Peyer's patch (tissue), 4 donors: Measurements from ENCODE around the gene XIRP2. TPM values are rescaled to one million over a fixed set of nuclear protein-coding genes. Genes with fewer than 3 reads are reported as not detected.

Source experiments
- DNase-seq, 3 donors: peaks; one replicate each; pipeline ENCODE4 v3.0.0-alpha.2; 2017 to 2019
- H3K27ac ChIP-seq, 4 donors: fragments of 200-600 bp; sonication (generic); one replicate each; pipeline ENCODE4 v1.5.1; 2016 to 2019
- H3K27me3 ChIP-seq, 2 donors: fragments of 200-600 bp; sonication (generic); one replicate each; pipeline ENCODE4 v1.5.1; 2019
- H3K36me3 ChIP-seq, 3 donors: fragments of 200-600 bp; sonication (generic); one replicate each; pipeline ENCODE4 v1.5.1; 2016 to 2019
- H3K4me1 ChIP-seq, 4 donors: fragments of 200-600 bp; sonication (generic); one replicate each; pipeline ENCODE4 v1.5.1; 2016 to 2019
- H3K4me3 ChIP-seq, 4 donors: fragments of 200-600 bp; sonication (generic); 1 replicate in 3 of 4; 2 replicates in 1 of 4; pipeline ENCODE4 v1.5.1; 2016 to 2019; ENCODE audit warnings: mild to moderate bottlenecking in 1 of 4
- H3K9me3 ChIP-seq, 4 donors: fragments of 200-600 bp; sonication (generic); one replicate each; pipeline ENCODE4 v1.5.1; 2016 to 2019; ENCODE audit warnings: mild to moderate bottlenecking in 1 of 4
- POLR2A ChIP-seq, 2 donors: fragments of 450-650 bp; IDR thresholded peaks; one replicate each; pipeline ENCODE4 v1.5.1; 2017; ENCODE audit warnings: antibody characterized with exemption in 2 of 2, mild to moderate bottlenecking in 2 of 2, moderate library complexity in 2 of 2
- total RNA-seq, 4 donors: library from RNA; depleted of rRNA; stranded (reverse); fragments of >200 nt; gene quantifications; one replicate each; pipeline ENCODE4 v1.1.0, GENCODE V29; 2016
- TF ChIP-seq, protein P1 (sequence below), 6 experiments: fragments of 450-650 bp in 4 of 6; fragments of 200-600 bp in 2 of 6; sonication (generic) in 1 of 6; IDR thresholded peaks; one replicate each; pipeline ENCODE4 v1.5.1; 2017 to 2019; ENCODE audit warnings: antibody characterized with exemption in 6 of 6, mild to moderate bottlenecking in 3 of 6, moderate library complexity in 1 of 6

XIRP2 gene
- total RNA-seq, 4 donors from 2014 or later, result not detected

DNA sequence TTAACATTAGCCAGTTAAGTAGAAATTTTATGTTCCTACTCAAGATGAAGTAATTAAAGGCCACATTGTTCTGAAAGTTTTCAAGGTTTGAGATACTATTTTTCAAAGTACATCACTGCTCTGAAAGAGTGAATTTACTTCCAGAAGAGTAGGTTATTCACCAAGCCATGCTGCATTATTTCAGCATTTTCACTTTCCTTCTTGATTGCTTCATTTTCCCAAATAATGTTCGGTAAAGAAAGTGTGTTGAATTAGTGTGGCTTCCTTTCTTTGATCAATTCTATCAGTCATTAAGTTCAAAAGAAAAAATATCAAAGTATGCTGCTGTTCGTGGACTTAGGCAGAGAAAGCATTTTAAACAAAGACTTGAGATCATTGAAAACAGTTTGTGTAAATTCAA lies 310.3 kb downstream of the XIRP2 start:
- TF ChIP-seq POLR2A (IDR thresholded peaks at IDR 0.05), result no peak
- TF ChIP-seq, protein P1, sequence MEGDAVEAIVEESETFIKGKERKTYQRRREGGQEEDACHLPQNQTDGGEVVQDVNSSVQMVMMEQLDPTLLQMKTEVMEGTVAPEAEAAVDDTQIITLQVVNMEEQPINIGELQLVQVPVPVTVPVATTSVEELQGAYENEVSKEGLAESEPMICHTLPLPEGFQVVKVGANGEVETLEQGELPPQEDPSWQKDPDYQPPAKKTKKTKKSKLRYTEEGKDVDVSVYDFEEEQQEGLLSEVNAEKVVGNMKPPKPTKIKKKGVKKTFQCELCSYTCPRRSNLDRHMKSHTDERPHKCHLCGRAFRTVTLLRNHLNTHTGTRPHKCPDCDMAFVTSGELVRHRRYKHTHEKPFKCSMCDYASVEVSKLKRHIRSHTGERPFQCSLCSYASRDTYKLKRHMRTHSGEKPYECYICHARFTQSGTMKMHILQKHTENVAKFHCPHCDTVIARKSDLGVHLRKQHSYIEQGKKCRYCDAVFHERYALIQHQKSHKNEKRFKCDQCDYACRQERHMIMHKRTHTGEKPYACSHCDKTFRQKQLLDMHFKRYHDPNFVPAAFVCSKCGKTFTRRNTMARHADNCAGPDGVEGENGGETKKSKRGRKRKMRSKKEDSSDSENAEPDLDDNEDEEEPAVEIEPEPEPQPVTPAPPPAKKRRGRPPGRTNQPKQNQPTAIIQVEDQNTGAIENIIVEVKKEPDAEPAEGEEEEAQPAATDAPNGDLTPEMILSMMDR (IDR thresholded peaks at IDR 0.05), result no peak
- H3K27ac ChIP-seq, result no peak overlapping the region
- H3K9me3 ChIP-seq, result no peaks in the 10 kb centered on the region
- H3K4me3 ChIP-seq, result no peak overlapping the region
- peaks cover 0 to 7% (median 0%) of the 10 kb centered on the region in 4 donors for H3K4me1 ChIP-seq
- no peaks in the 10 kb centered on the region for H3K36me3 ChIP-seq
- no peaks in the 10 kb centered on the region for H3K27me3 ChIP-seq
- DNase-seq, result no peak

- DNase-seq, result no peak
- H3K36me3 ChIP-seq, result no peaks in the 10 kb centered on the region
- H3K4me1 ChIP-seq, result peaks cover 0 to 7% (median 0%) of the 10 kb centered on the region in 4 donors
- no peaks in the 10 kb centered on the region for H3K9me3 ChIP-seq
- TF ChIP-seq POLR2A (IDR thresholded peaks at IDR 0.05), result no peak
- TF ChIP-seq, protein P1 (IDR thresholded peaks at IDR 0.05), result no peak
- H3K27ac ChIP-seq, result no peak overlapping the region
- H3K27me3 ChIP-seq, result no peaks in the 10 kb centered on the region
- H3K4me3 ChIP-seq, result no peak overlapping the region
Observed at GRCh38 chr2:167200019-167200418, 311.7 kb downstream of the XIRP2 start.

DNA sequence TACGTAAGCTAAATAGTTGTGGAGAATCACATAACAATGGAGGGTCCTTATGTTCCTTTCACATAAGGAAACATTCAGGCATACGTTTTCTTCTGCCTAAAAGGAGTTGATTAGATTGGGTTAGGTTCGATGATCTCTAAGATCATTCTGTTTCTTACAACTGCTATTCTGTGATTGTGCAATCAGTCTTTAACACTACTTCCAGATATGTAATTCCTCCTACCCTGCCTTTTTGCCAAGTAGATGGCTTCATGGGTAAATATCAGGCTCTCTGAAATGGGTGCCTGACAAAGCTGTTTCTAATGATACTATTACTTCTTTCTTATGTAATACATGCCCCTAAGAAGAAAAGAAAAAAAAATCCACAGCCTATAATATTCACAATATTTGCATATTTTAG lies 321.5 kb downstream of the XIRP2 start:
- Histone ChIP-seq H3K27ac (no peak overlapping the region), H3K9me3 (no peaks in the 10 kb centered on the region), H3K4me3 (no peak overlapping the region), H3K4me1 (no peaks in the 10 kb centered on the region), H3K27me3 (no peaks in the 10 kb centered on the region), H3K36me3 (no peaks in the 10 kb centered on the region)
- TF ChIP-seq, protein P1 (IDR thresholded peaks at IDR 0.05), result no peak
- no peak for TF ChIP-seq POLR2A (IDR thresholded peaks at IDR 0.05)
- DNase-seq, result no peak

DNA sequence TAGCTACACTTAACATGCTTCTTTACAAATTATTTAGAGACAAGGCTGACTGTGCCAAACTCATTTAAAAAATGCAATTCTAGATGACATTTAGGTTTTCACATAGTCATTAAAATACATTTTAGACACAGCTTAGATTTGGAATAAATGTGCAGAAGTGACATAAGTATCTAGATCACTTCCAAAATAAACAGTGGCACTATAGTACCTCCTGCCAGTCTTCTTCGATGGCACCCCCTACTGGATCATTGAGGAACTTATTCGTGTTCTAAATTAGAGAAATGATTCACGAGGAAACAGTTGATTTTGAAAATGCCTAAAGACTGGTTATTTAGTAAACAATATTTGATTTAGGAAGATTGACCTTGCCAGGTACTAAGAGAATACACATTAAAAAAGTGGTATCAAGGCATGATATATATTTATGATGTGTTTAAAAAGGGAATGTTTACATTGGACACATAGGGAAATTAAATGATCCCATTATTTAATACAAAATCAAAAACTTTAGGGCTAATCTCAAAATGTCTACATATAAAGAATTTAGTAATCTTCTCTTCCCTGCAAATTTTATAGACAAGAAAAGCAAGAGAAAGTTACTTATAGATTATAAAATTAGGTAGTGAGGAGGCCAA lies 323.9 kb downstream of the XIRP2 start:
- Histone ChIP-seq H3K4me3 (no peak overlapping the region), H3K27me3 (no peaks in the 10 kb centered on the region), H3K36me3 (no peaks in the 10 kb centered on the region), H3K27ac (no peak overlapping the region), H3K9me3 (no peaks in the 10 kb centered on the region), H3K4me1 (no peaks in the 10 kb centered on the region)
- no peak for DNase-seq
- TF ChIP-seq, protein P1 (IDR thresholded peaks at IDR 0.05), result peak in 5 of 6 experiments; percentile 38 to 50 (median 46)
- TF ChIP-seq POLR2A (IDR thresholded peaks at IDR 0.05), result no peak

GRCh38 chr2:167215595-167215994 lies 327.3 kb downstream of the XIRP2 start:
- TF ChIP-seq, protein P1 (IDR thresholded peaks at IDR 0.05), result no peak
- no peak for TF ChIP-seq POLR2A (IDR thresholded peaks at IDR 0.05)
- Histone ChIP-seq H3K36me3 (no peaks in the 10 kb centered on the region), H3K4me1 (no peaks in the 10 kb centered on the region), H3K27me3 (no peaks in the 10 kb centered on the region), H3K9me3 (no peaks in the 10 kb centered on the region), H3K27ac (no peak overlapping the region), H3K4me3 (no peak overlapping the region)
- no peak for DNase-seq
